ENCODE data around the gene CLRN3. TPM values are rescaled to one million over a fixed set of nuclear protein-coding genes. Genes with fewer than 3 reads are reported as not detected.

The CLRN3 gene
- total and polyA plus RNA-seq, 2 of the 8 experiments (the other 6 are each of a cell fraction or from before 2014, with no cell fraction given), result not detected

DNA sequence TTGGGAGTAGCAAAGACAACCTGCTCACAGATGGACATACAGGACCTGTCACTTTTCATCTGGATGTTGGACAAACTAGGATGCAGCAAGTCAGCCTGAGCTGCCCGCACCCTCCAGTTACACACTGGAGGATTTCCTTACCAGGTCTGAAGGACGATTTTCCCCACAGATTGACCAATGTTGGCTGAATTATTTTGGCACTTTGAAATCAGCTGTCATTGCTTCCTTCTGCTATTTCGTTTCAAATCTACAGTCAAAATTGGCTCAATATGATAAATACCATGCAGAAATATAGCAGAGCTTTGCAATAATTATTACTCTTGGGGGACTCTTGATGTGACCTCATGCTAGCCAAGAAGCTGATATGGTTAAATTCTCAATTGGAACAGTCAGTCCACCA is 2.5 kb downstream of the CLRN3 start:
- DNase-seq (ENCODE audit: low read depth in 1 of 2, low spot score in 2 of 2), result no peak
- H3K27me3 ChIP-seq (replicated peaks in 1 of 4; ENCODE audit: control insufficient read depth in 3 of 4, extremely low read depth in 1 of 4, insufficient read depth in 3 of 4, low read length in 3 of 4), result no peaks in the 10 kb centered on the region
- TF ChIP-seq CREB1 (IDR thresholded peaks at IDR 0.05), result no peak
- TF ChIP-seq SP4 (IDR thresholded peaks at IDR 0.05; ENCODE audit: low read length), result no peak
- no peak for TF ChIP-seq GABPA (IDR thresholded peaks at IDR 0.05; ENCODE audit: borderline replicate concordance, insufficient read depth, low read length)
- ChIA-PET POLR2A (ENCODE audit: partially characterized antibody) (no interaction called here), CTCF (ENCODE audit: partially characterized antibody) (interaction anchor here (0.5 to 1.8 kb wide), 5 partner anchors 9 to 179 kb away, joined by 3 to 4 read pairs (median 3); no protein-coding TSS in a partner anchor)
- no peak overlapping the region for H2AK5ac ChIP-seq (ENCODE audit: low read depth, low read length)
- no peak overlapping the region for H2BK5ac ChIP-seq (ENCODE audit: low read depth, low read length)
- H3K56ac ChIP-seq (replicated peaks; ENCODE audit: insufficient read length, low read depth, low read length), result no peak overlapping the region
- no peak overlapping the region for H3K4me2 ChIP-seq (ENCODE audit: insufficient read depth in 1 of 2, low read depth in 2 of 2, low read length in 2 of 2)
- no peaks in the 10 kb centered on the region for H3K79me2 ChIP-seq (ENCODE audit: control insufficient read depth in 1 of 2, insufficient read depth in 2 of 2, low read length in 2 of 2)
- H3K18ac ChIP-seq (ENCODE audit: extremely low read depth, low read length), result no peak overlapping the region
- no peaks in the 10 kb centered on the region for H4K20me1 ChIP-seq (replicated peaks in 1 of 2; ENCODE audit: control insufficient read depth in 1 of 2, insufficient read depth in 2 of 2, low read length in 2 of 2)
- H2BK12ac ChIP-seq (ENCODE audit: low read depth, low read length), result no peak overlapping the region
- H3K4me1 ChIP-seq (replicated peaks in 1 of 4; ENCODE audit: control insufficient read depth in 3 of 4, insufficient read depth in 4 of 4, low read length in 3 of 4), result no peaks in the 10 kb centered on the region
- H2BK20ac ChIP-seq (ENCODE audit: low read length), result no peak overlapping the region
- H2BK15ac ChIP-seq (ENCODE audit: low read length), result no peak overlapping the region
- H3K79me1 ChIP-seq (ENCODE audit: low read depth, low read length), result no peaks in the 10 kb centered on the region
- no peak overlapping the region for H2AFZ ChIP-seq (ENCODE audit: low read length)
- no peaks in the 10 kb centered on the region for H3K36me3 ChIP-seq (ENCODE audit: control insufficient read depth in 2 of 4, insufficient read depth in 4 of 4, low read length in 3 of 4)
- H3K14ac ChIP-seq (ENCODE audit: insufficient read length), result no peak overlapping the region
- H3K4me3 ChIP-seq (ENCODE audit: extremely low read depth in 1 of 4, insufficient read depth in 2 of 4, low read depth in 3 of 4, low read length in 4 of 4), result no peak overlapping the region
- FAIRE-seq, result no peak
- no peaks in the 10 kb centered on the region for H3K9me3 ChIP-seq (ENCODE audit: insufficient read depth in 2 of 2, low read depth in 1 of 2, low read length in 1 of 2)
- no peak overlapping the region for H4K8ac ChIP-seq (ENCODE audit: extremely low read depth, insufficient read depth, low read length)
- no peak overlapping the region for H3K4ac ChIP-seq (replicated peaks; ENCODE audit: insufficient read length, low read depth, low read length)
- 98% methylated on average over 3 of the region's 3 CpGs; no CpG with 5 or more reads in 1 of the 2 experiments for WGBS, 2 experiments (ENCODE audit: extremely low coverage in 1 of 2, insufficient coverage in 1 of 2, insufficient read length in 1 of 2, insufficient replicate concordance in 2 of 2, low coverage in 1 of 2, low lambda C conversion rate in 2 of 2, missing lambda C conversion rate in 1 of 2)
- no peaks in the 10 kb centered on the region for H3K23me2 ChIP-seq (ENCODE audit: low read depth, low read length)
- H2BK120ac ChIP-seq (replicated peaks; ENCODE audit: low read depth, low read length), result no peak overlapping the region
- H4K5ac ChIP-seq (ENCODE audit: insufficient read length, low read depth, low read length), result no peak overlapping the region
- no peak overlapping the region for H3K27ac ChIP-seq (ENCODE audit: low read depth, low read length)
- H3K23ac ChIP-seq (ENCODE audit: insufficient read length), result no peak overlapping the region
- no peak overlapping the region for H4K91ac ChIP-seq (replicated peaks; ENCODE audit: insufficient read length, low read length)
- no peak overlapping the region for H3K9ac ChIP-seq (replicated peaks in 1 of 4; ENCODE audit: extremely low read depth in 1 of 4, low read depth in 3 of 4, low read length in 3 of 4)

All from H1 (cell line).